Stimulated activated CD4-positive, alpha-beta T cell treated with anti-CD3 and anti-CD28 coated beads, Interleukin-1b, Interleukin-23, amount 100 ng/mL, for 1 hour (primary cell): ENCODE data around the gene ZNF207.
"Not testable (repeated sequence)": the region's sequence is repeated elsewhere in the genome, so short reads cannot be mapped to it uniquely, and the experiment has no call there.

ENCODE experiments used
- DNase-seq, 2 donors: peaks; one replicate each; pipeline ENCODE4 v3.0.0-alpha.2; 2020; ENCODE audit warnings: low read depth in 2 of 2

ZNF207 gene

DNA sequence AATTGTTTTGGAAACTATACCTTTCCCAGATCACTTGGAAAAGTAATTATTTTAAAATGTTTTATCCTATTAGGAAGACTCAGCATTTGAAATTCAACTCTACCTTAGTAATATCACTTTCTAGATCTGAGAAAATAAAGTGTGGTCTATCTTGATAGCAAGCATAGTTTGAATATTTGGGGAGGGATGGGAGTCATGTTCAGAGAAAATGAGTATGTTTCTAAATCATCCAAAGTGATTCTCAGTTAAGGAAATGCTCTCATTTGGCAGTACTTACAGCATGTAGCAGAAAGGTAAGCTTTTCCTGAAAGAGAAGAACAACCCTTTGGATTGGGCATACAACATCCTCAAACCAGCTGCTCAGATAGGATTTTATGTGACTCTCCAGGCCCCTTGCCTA, 14.9 kb upstream of the ZNF207 start:
- no peak for DNase-seq

DNA sequence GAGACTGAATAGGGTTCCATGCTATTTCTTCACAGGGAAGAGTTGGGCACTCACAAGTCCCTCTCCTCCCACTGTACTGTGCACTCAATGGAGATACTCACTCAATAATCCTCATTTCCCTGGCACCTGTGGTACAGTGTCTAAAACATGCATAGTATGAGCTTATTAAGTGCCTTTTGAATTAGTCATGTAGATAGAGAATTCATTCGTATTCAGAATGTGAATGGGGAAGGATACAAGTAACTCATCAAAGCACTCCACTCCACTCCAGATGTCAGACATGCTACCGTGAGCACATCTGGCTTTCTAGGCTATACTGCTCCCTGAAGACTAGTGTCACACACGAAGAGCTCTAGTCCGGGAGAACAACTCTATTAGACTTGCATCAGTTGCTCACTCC, 14.3 kb upstream of the ZNF207 start:
- no peak for DNase-seq

DNA sequence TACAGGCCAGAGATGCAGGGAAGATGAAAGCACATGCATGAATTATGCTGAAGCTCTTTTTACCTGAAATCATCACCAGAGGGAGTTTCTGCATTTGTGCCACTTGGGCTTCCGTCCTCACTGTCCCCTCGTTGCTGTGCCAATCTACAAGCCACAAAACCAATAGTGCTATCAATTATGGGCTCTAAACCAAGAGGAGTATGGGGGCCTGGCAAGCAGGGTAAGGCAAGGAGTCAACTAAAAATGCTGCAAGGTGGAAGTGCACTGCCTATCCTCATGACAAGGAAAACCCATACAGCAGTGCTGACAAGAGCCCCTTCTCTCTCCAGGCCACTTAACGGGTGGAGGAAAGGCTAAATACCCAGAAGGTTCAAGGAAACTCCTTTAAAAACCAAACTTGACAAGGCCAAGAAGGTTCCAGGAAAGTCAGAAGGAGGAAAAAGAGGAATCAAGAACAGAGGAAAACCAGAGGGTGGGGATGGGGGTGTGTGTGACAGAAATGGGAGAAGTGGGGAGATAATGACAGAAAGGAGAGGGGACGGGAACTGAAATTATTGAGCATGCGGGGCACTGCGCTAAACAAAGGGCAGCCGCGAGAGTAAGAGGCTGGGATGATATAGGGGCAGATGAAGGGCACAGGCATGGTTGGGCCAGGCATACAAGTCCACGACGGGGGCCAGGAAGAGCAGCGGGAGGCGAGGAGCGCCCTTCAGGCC, 8.7 kb upstream of the ZNF207 start:
- DNase-seq = peak in 1 of 2 donors; percentile 21

DNA sequence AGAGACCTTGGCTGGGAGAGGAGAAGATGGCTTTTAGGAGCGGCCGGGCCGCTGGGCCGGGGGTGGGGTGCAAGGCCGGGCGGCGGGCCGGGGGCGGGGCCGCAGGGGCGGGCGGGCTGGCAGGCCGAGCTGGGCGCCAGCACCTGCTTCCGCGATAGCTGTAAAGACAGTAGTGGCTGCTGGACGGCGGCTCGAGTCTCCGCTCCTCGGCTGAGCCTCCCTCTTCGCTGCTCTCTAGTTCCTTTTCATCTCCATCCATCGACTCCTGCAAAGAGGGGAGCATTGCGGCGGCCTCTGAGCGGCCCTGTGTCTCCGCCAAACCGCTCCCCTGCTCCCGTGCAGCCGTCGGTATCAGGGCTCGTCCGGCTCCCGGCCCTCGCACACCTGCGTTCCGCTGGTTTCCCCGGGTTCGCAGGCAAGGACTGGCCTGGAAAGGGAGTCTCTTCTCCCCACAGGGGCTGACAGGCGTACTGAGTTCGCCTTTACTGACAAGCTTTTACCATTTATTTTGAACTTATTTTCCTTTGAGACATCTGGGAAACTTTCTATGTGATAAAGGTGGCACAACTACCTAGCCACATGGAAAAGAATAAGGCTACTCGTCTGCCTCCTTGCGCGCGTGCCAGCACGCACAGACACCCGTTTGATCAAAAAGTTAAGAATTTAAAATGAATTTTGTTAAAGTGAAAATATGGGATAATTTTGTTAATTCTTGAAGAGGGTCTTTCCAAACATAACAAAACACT, 7.9 kb upstream of the ZNF207 start, which contains the start of gene C17orf75:
Gene C17orf75, minus strand, starts transcription at position 317 of the 746 bp plus-strand sequence. Its CDS starts 34 bp downstream, at position 283.
- peak; percentile 48 to 64 for DNase-seq

DNA sequence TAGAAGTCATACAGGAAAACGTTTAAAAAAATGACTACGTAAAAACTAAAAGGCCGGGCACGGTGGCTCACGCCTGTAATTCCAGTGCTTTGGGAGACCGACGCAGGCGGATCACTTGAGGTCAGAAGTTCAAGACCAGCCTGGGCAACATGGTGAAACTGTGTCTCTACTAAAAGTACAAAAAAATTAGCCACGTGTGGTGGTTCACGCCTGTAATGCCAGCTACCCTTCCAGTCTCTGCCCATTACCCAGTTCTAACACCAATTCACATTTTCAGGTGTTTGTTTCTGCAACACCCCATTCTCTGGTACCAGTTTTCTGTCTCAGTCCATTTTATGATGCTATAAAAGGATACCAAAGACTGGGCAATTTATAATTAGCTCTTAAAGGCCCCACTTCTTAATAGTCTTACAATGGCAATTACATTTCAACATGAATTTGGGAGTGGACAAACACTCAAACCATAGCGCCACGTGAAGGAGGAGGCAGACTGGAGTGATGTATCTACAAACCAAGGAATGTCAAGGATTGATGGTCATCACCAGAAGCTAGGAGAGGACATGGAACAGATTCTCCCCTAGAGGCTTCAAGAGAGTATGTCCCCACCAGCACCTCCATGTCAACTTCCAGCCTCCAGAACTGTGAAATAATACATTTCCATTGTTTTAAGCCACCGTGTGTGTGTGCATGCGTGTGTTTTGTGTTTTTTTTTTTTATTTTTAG, 7.2 kb upstream of the ZNF207 start:
- no peak for DNase-seq

DNA sequence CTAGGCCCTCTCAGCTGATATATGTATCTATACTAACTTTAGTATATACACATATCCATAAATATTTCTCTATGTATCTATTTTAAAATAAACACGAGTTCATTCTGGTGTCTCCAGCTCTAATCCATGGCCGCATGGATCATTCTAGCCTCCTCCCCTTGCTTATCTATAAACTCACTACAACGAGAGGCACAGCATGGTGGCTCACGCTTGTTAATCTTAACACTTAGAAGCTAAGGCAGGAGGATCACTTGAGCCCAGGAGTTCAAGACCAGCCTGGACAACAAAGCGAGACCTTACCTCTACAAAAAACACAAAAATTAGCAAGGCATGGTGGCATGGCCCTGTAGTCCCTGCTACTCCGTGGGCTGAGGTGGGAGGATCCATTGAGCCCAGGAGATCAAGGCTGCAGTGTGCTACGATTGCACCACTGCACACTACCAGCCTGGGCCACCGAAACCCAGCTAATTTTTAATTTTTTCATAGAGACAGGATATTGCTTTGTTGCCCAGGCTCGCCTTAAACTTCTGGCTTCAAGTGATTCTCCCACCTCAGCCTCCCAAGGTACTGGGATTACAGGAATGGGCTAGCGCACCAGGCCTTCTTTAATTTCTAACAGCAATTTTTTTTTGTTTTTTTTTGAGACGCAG, 3.9 kb upstream of the ZNF207 start:
- no peak for DNase-seq

DNA sequence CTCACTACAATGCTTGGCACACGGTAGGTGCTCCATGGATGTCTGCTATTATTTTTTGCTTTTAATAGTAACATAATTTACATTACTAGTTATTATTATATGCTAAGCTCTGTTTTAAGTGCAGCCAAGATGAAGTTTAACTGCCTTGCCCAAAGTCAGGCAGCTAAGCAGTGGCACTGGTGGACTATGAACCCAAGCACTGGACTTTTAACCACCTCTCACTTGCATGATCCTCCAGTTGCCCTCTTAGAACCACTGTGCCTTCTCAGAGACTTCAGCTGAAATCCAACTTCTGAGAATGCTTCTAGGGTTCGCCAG, 1.5 kb upstream of the ZNF207 start:
- no peak for DNase-seq

DNA sequence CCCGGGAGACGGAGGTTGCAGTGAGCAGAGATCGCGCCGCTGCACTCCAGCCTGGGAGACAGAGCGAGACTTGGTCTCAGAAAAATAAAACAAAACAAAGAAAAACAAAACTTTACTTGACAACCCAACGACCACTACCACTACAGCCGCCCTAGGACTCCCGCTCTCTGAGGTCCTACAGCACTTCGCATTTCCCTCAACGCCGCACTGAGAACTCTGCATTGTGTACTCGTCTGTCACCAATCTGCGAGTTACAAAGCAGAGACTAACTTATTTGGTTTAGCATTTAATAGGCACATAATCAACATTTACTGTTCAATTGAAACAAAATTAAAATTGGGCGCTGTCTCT, 479 bp upstream of the ZNF207 start:
- DNase-seq = no peak

DNA sequence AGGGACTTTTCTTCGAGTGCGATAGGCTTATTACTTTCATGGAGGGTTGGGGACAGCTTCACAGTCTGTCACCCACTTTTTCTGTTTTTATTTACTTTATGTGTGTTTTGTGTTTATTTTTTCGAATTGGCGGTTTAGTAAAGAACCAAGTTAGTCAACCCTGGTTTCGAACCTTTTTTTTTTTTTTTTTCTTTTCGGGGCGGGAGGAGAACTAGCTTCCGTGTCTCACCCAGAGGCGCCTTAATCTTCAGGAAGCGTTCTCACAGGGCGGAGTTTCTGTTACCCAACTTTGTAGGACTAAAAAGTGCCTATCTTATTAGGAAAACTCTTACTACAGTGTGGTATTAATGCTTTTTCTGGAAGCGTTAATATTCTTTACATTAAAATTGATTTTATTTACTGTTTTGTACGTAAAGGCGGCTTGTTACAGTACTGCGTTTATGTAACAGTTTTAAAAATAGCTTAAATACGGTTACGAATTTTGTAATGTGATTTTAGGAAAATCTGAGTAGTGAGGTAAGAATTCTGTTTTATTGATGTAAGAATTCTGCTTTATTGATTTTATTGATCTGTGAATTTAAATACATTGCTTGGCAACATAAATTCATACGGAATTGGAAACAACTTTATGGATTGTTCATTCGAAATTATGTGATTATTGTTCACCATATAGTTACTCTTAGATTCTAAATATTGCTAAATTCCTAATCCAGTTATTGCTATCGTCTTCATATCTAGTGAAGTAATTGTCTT, 885 bp downstream of the ZNF207 start:
- DNase-seq = no peak

DNA sequence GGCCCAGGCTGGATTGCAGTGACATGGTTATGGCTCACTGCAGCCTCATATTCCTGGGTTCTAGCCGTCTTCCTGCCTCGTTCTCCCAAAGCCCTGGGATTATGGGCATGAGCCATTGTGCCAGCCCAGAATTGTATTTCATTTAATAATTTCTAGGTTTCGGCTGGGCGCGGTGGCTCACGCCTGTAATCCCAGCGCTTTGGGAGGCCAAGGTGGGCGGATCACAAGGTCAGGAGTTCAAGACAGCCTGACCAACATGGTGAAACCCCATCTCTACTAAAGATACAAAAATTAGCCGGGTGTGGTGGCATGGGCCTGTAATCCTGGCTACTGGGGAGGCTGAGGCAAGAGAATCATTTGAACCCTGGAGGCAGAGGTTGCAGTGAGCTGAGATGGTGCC, 2.8 kb downstream of the ZNF207 start:
- not testable (repeated sequence) for DNase-seq

DNA sequence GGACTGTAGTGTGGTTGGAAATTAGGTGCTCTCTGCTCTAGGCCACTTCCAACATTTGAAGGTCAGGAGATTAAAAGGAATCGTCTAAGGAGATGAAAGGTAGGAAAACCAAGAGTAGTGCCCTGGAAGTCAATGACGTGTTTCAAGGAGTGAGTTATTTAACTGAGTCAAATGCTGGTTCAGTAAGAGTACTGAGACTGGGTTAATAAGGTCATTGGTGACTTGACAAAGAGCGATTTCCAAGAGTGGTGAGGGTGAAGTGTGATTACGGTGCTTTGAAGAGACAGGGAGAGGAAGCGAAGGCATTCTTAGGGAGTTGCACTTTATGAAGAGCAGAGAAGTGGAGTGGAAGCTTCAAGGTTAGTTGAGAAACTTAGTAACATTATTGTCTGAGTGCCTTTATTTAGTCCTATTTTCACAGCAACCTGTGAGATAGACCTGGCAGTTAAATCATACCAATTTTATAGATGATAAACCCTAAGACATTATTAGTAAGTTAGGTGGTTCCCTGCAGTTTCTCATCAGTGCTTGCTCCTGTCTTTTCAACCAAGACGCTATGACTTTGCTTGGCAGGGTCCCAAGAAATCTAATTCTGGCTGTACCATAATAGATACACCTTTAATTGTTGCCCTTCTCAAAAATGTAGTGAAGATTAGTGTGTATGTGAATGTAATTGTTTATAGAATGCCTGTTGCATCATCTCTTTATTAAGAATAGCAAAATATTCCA, 5.9 kb downstream of the ZNF207 start:
- DNase-seq = no peak

DNA sequence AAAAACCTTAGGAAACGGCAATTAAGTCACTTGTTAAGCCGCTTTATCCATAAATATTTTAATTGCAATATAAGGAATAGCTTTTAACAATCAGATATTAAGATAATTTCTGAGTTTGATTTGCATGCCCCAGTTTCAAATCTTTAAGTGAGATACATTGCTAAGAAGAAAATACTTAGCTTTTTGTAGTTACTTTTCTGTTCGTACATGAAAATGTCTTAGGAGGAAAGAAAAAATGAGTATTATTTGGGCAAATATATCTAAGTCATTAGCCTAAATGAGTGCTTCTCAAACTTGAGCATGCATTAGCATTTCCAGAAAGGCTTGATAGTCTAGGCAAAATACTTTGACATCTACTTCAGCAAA, 6.4 kb downstream of the ZNF207 start:
- no peak for DNase-seq

DNA sequence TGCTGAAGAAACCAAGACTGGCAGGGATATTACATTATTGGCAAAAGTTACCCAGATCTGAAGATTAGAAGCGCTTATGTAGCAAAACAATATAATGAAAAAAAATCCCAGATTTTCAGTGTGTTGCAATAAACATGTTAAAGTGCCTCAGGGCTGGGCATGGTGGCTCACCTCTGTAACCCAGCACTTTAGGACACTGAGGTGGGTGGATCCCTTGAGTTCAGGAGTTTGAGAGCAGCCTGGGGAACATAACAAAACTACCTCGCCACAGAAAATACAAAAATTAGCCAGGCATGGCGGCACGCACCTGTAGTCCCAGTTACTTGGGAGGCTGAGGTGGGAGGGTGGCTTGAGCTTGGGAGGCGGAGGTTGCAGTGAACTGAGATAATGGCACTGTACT, 6.8 kb downstream of the ZNF207 start:
- no peak for DNase-seq

DNA sequence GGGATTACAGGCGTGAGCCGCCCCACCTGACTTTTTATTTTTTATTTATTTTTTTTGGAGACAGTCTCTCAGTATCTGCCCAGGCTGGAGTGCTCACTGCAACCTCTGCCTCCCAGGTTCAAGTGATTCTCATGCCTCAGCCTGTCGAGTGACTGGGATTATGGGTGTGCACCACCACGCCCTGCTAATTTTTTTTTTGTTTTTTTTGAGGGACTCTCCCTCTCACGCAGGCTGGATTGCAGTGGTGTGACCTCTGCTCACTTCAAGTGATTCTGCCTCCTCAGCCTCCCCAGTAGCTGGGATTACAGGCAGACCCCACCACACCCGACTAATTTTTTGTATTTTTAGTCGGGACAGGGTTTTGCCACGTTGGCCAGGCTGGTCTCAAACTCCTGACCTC, 7.7 kb downstream of the ZNF207 start:
- DNase-seq = no peak

DNA sequence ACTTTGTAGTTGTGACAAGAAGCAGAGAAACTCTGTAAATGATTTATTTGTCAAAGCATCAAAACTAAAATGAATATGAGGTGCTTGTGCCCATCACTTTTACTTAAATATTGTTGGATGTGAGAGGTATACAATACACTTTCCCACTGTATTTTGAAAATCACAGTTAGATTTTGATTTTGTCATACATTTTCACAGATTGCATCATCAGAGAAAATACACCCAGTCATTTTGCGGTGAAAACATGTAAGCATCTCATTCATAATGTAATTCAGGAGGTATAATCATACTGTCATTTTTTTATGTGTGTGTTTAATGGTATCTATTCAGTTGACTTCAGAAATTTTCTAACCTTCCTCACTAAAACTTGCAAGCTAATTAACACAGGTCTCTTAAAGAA, 11.3 kb downstream of the ZNF207 start:
- DNase-seq = no peak

DNA sequence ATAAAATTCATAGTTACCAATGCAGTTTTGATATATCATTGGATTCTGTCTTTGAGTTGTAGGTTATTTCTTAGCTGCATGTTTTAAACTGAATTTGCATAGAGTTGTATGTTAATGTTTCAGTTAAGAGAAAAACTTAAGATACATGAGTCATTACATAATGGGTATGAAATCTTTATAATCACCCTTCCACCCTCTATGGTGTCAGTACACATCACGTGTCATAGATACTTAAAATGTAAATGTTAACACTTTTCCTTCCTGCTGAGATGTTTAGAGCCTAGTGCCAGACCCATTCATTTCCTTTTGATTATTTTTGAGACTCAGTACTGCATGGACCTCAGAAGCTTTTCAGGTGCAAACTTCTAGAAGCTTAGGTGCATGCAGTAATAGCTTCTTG, 20.5 kb downstream of the ZNF207 start:
- DNase-seq = no peak

DNA sequence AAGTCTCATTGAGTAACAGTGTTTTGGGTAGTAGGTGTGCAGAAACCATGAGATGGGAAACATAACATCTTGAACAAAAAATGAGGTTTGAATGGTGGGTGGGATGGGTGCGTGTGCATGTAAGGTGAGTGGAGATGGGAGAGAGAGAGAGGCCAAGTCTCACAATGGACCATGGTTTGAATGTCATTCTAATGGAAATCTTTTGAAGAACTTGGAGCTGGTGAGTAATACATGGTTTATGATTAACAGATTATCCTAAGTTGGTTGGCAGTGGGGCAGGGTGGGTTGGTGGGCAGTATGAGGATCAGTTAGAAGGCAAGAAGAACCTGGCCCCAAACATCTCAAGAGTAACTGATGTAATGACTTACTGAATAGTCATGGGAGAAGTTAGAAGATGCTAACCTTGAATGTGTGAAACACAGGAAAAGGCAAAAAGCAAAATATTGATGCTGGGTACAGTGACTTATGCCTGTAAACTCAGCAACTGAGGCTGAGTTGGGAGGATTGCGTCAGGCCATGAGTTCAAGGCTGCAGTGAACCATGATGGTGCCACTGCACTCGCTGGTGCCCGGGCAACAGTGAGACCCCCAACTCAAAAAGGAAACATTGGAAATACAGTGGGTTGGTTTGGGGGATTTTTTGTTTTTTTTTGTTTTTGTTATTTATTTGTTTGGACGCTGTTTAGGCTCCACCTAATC, 32.7 kb downstream of the ZNF207 start:
- no peak for DNase-seq

DNA sequence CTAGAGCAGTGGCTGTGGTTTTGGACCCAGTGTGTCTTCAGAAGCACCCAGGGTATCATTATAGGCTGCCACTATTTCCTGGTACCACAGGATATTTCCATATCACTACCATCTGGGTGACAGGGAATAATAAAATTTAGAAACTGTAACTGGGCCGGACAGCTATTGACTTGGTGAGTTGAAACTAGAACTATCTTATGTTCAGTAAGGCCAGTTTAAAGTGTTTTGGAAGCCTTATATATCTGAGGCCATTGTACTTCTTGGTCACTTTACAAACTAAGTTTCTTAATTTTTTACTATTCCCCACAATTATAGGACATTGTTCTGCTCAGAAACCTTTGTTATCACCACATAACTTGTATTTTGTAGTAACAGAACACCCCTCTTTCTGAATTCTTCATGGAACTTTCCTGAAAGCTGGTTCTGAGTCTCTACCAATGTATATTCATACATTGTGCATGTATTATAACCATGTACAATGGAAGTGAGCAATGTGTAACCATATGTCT, 34.0 kb downstream of the ZNF207 start:
- DNase-seq = no peak

DNA sequence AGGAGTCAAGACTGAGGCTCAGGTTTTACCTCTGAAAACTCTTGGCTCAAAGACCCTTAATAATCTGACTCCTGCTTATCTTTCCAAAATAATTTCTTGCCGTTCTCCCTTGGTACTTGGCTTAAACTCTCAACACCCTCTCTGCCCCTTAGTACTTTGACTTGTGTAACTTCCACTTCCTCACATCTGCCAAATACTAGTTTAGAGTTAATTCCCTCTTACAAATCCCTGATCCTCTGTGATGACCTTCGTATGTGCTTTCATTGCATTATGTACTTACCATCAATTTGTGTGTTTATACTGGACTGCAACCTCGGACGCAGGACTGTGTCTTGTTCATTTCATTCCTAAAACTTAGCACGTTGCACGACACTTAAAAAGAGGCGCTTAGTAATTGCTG, 35.2 kb downstream of the ZNF207 start:
- no peak for DNase-seq

DNA sequence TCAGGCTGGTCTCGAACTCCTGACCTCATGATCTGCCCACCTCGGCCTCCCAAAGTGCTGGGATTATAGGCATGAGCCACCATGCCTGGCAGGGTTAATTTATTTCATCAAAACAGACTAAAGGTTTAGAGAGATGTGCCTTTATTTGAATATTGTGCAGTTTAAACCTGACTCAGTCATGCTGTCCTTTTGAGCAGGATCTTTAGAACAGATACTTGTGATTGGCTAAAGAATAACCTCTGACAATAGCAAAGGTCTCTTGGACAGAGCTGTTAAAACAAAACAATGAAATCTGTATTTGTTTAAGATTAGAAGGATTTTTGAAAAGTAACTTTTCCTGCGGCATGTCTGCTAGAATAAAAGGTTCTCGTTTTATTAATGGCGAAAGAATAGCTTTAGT, 36.0 kb downstream of the ZNF207 start:
- DNase-seq = no peak
